Activated CD8-positive, alpha-beta T cell treated with anti-CD3 and anti-CD28 coated beads for 36 hours (primary cell): ENCODE data around the gene MICALL2. TPM values are rescaled to one million over a fixed set of nuclear protein-coding genes. Genes with fewer than 3 reads are reported as not detected.

Experiments used
- ATAC-seq: fragments of 200-7000 bp; cut with Tn5 transposase; one replicate; pipeline ENCODE4 v1.10.0; 2021; ENCODE audit warnings: mild to moderate bottlenecking, moderate library complexity
- CTCF ChIA-PET: fragments of 350-600 bp; sonication (Branson Sonifier 250); formaldehyde crosslinking; loops from one replicate; lab custom pipeline; 2021; ENCODE audit warnings: antibody characterized with exemption; lab: Charles Lee
- POLR2A ChIA-PET: fragments of 350-600 bp; sonication (Branson Sonifier 250); formaldehyde crosslinking; loops from one replicate; lab custom pipeline; 2021; ENCODE audit warnings: antibody characterized with exemption; lab: Charles Lee
- DNase-seq: peaks from one replicate; pipeline ENCODE4 v3.0.0-alpha.2; 2020
- H3K27ac Mint-ChIP-seq: one replicate; pipeline ENCODE4 v1.8.0; 2021; ENCODE audit warnings: mild to moderate bottlenecking, mixed read lengths
- H3K27me3 Mint-ChIP-seq: one replicate; pipeline ENCODE4 v1.8.0; 2021; ENCODE audit warnings: mixed read lengths
- H3K36me3 Mint-ChIP-seq: one replicate; pipeline ENCODE4 v1.8.0; 2021; ENCODE audit warnings: low read depth, mixed read lengths
- H3K4me1 Mint-ChIP-seq: one replicate; pipeline ENCODE4 v1.8.0; 2021; ENCODE audit warnings: low read depth, mixed read lengths
- H3K4me3 Mint-ChIP-seq: one replicate; pipeline ENCODE4 v1.8.0; 2021; ENCODE audit warnings: mild to moderate bottlenecking, moderate library complexity, mixed read lengths
- H3K9me3 Mint-ChIP-seq: one replicate; pipeline ENCODE4 v1.8.0; 2021; ENCODE audit warnings: mixed read lengths
- CTCF ChIP-seq: fragments of 200-600 bp; IDR thresholded peaks from one replicate; pipeline ENCODE4 v1.8.0; 2022; ENCODE audit warnings: antibody characterized with exemption, mild to moderate bottlenecking
- intact Hi-C: fragments of 100-400 bp; cut with micrococcal nuclease; formaldehyde crosslinking; loops from one replicate; pipeline ENCODE4 v1.10.0; 2022
- total RNA-seq, 2 experiments: library from RNA; stranded (reverse); gene quantifications; one replicate each; pipeline ENCODE4 v1.2.3, GENCODE V29; 2021

Gene MICALL2
- total RNA-seq, 2 experiments from 2014 or later = 3.0 to 4.2 TPM

GRCh38 chr7:1419310-1419634 lies 40.0 kb downstream of the MICALL2 start:
- DNase-seq (no peak), ATAC-seq (no peak)
- CTCF ChIA-PET = interaction anchor here (1.6 kb wide), 1 partner anchor 13 kb away, joined by 5 read pairs; no protein-coding TSS in a partner anchor
- no peak for TF ChIP-seq CTCF
- H3K9me3 Mint-ChIP-seq = peaks cover 4% of the 10 kb centered on the region
- peaks cover 21% of the 10 kb centered on the region for H3K4me1 Mint-ChIP-seq
- H3K4me3 Mint-ChIP-seq = no peak overlapping the region
- no peak overlapping the region for H3K27ac Mint-ChIP-seq
- intact Hi-C loops = no loop called here
- H3K27me3 Mint-ChIP-seq = peaks cover 9% of the 10 kb centered on the region
- POLR2A ChIA-PET = no interaction called here
- no peaks in the 10 kb centered on the region for H3K36me3 Mint-ChIP-seq

DNA sequence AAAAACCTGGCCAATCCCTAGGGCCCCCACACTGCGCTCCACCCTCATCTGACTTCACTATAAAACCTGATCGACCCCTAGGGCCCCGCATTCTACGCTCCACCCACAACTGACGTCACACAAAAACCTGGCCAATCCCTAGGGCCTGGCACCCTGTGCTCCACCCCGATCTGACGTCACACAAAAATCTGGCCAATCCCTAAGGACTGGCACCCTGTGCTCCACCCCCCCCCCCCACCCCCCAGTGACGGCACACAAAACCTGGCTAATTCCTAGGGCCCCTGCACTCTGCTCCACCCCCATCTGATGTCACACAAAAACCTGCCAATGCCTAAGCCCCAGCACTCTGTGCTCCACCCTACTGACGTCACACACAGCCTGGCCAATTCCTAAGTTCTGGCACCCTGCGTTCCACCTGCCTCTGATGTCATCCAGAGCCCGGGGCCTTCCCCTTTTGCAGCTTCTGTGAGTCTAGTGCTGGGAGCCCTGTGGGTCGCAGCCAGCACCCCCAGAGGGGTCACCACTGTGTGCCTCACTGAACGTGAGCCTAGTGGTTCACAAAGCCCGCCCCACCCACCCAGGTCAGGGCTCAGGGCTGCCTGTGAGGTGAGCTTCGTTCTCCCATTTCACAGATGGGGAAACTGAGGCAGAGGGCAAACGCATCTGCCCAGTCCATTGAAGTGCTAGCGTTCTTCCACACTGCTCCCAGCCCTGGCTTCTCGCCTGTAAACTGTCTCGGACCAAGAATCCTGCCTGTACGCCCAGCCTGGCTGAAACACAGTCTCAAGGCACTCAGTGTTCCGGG lies 40.6 kb downstream of the MICALL2 start:
- Mint-ChIP-seq H3K9me3 (peaks cover 4% of the 10 kb centered on the region), H3K4me3 (no peak overlapping the region), H3K27ac (no peak overlapping the region), H3K27me3 (peaks cover 9% of the 10 kb centered on the region), H3K4me1 (peaks cover 21% of the 10 kb centered on the region), H3K36me3 (no peaks in the 10 kb centered on the region)
- ChIA-PET CTCF (interaction anchor here (1.3 to 1.6 kb wide), 2 partner anchors 13 to 14 kb away, joined by 5 to 6 read pairs; no protein-coding TSS in a partner anchor), POLR2A (interaction anchor here (1.0 kb wide), 1 partner anchor 11 kb away, joined by 4 read pairs; no protein-coding TSS in a partner anchor)
- DNase-seq (no peak), ATAC-seq (no peak)
- intact Hi-C loops = no loop called here
- no peak for TF ChIP-seq CTCF

DNA sequence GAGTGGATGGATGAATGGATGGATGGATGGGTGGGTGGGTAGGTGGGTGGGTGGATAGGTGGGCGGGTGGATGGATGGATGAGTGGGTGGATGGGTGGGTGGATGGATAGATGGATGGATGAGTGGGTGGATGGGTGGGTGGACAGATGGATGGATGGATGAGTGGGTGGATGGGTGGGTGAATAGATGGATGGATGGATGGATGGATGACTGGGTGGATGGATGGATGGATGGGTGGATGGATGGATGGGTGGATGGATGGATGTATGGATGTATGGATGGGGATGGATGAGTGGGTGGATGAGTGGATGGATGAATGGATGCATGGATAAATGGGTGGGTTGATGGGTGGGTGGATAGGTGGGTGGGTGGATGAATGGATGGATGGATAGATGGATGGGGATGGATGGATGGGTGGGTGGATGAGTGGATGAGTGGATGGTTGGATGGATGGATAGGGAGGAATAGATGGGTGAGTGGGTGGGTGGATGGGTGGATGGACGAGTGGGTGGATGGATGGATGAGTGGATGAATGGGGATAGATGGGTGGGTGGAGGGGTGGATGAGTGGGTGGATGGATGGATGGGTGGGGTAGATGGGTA lies 43.8 kb downstream of the MICALL2 start:
- DNase-seq = no peak
- CTCF ChIA-PET = no interaction called here
- ATAC-seq = no peak
- Mint-ChIP-seq H3K9me3 (peaks cover 4% of the 10 kb centered on the region), H3K4me1 (peaks cover 23% of the 10 kb centered on the region), H3K4me3 (no peak overlapping the region), H3K27ac (no peak overlapping the region), H3K27me3 (peaks cover 3% of the 10 kb centered on the region), H3K36me3 (no peaks in the 10 kb centered on the region)
- intact Hi-C loops = no loop called here
- POLR2A ChIA-PET = no interaction called here
- no peak for TF ChIP-seq CTCF

- Mint-ChIP-seq H3K36me3 (no peaks in the 10 kb centered on the region), H3K4me1 (peaks cover 23% of the 10 kb centered on the region), H3K9me3 (peaks cover 4% of the 10 kb centered on the region), H3K27me3 (peaks cover 3% of the 10 kb centered on the region), H3K4me3 (no peak overlapping the region), H3K27ac (no peak overlapping the region)
- ChIA-PET CTCF (interaction anchor here (2.0 to 2.1 kb wide), 2 partner anchors 11 to 187 kb away, joined by 10 to 14 read pairs; no protein-coding TSS in a partner anchor), POLR2A (no interaction called here)
- TF ChIP-seq CTCF = no peak
- ATAC-seq (no peak), DNase-seq (no peak)
- intact Hi-C loops = loop anchor here (5.0 kb wide), 1 partner anchor 187 kb away; no protein-coding TSS in a partner anchor
Measured at GRCh38 chr7:1413936-1414639, 45.2 kb downstream of the MICALL2 start.
